Germinal center (tissue), 1 donor: ENCODE data around the gene CBLB.
"Not testable (repeated sequence)": the region's sequence is repeated elsewhere in the genome, so short reads cannot be mapped to it uniquely, and the experiment has no call there.

Experiments
- DNase-seq: peaks from one replicate; pipeline ENCODE4 v3.0.0; 2012; ENCODE audit warnings: mixed read lengths, low spot score

Gene CBLB

GRCh38 chr3:105785803-105786202 is 83.0 kb downstream of the CBLB start:
- no peak for DNase-seq

DNA sequence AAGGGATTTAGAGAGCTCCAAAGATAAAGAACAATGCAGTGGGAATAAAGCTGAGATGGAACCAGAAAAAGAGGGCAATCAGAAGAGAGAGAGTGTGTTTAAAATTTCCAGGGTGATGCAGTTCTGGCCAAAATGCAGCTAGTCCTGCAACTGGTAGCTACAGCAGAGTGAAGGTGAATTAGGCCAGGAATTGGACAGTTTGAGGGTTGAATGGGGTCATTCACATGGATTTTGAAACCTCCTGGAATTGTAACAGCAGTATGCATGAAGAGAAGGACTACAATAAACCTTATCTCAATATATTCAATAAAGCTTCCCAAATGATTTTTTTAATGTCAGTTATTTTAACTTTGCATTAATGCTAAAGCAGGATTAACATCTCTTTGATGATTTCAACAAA is 85.2 kb downstream of the CBLB start:
- no peak for DNase-seq

DNA sequence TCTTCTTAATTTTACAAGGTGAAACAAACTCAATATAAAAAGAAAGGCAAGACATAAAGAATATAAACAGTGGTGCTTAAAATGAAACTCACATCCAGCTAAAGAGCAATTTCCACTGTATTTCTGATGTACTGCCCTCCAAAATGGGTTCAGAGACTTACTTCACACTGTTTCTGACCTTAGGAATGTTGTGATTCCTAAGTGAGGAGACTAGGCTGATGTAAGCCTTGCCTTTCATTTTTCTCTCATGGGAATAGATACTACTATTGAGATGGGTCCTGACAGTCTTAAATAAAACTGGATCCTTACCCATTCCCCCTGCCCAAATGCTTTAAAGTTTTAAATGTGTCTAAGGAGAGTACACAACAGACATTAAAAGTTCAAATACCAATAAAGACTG is 86.9 kb downstream of the CBLB start:
- DNase-seq: no peak

- DNase-seq: no peak
Observed at GRCh38 chr3:105780107-105780506, 88.7 kb downstream of the CBLB start.

GRCh38 chr3:105775368-105775767 is 93.4 kb downstream of the CBLB start:
- no peak for DNase-seq

DNA sequence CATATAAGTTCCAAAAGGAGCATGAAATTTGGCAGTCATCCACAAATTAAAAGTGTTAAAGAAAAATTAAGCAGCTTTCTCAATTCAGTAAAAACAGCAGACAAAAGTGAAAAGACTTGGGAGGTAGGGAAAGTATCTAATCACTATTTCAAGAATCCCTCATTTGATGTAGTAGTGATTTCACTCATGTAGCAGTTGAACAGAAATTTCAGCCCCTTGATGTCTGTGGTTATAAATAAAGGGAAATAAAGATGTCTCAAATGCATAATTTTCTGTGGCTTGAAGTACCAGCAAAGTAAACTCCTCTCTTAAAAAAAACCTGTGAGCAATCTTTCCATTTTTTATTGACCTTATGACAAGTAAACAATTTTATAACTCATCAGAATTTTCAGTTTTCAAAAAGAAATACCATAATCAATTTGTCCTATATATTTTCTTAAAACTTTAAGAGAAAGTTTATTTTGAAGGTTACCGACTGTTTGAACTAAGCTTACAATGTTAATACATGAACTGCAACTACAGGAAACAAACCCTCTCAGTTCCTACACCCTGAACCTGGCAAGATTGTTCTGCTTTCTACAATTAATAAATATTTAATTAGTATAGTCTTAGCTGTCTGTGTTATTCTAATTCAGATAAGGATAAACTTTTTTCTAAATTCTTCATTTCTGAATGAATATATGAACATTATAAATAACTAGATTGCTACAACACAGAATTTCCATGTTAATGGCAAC is 94.2 kb downstream of the CBLB start:
- no peak for DNase-seq

GRCh38 chr3:105773291-105773690 is 95.5 kb downstream of the CBLB start:
- DNase-seq: no peak

DNA sequence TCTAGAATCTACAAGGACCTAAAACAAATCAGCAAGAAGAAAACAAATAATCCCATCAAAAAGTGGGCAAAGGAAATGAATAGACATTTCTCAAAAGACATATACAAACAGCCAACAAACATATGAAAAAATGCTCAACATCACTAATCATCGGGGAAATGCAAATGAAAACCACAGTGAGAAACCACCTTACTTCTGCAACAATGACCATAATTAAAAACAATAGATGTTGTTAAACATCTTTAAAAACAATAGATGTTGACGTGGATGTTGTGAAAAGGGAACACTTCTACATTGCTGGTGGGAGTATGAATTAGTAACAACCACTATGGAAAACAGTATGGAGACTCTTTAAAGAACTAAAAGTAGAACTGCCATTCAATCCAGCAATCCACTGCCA is 96.2 kb downstream of the CBLB start:
- no peak for DNase-seq

- no peak for DNase-seq
Observed at GRCh38 chr3:105771392-105771791, 97.4 kb downstream of the CBLB start.

DNA sequence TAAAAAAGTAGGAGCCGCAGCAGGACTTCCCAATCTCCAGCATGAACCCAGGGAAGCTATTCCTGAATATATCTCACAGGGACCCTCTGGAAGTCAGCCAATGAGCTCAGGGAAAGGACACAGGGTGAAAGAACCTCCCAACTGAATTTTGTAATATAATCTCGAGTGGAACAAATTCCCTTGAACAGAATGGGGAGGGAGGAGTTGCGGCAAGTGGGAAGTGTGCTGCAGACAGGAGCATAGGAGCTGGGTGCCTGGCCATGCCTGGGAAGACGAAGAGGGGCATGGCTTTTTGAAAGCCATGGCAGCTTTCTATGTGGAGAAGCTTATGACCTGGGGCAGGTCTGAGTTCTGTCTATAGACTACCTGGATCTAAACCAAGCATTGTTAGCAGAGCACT is 98.4 kb downstream of the CBLB start:
- no peak for DNase-seq

DNA sequence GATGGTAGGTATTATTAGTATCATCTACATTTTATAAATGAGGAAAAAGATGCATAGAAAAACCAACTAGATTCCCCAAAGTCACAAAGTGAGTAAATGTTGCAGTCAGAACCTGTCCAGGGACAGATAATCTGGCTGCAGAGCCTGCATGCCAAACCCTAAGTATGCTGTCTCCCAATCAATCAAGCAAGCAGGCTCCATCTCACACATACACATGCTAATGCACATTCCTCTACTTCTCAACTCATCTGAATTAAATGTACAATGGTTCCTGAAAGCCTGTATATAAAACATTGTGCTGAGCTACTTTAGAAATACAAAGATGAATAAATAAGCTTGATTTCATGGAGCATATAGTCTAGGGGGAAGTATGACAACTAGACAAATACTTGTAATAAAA is 101.0 kb downstream of the CBLB start:
- no peak for DNase-seq

GRCh38 chr3:105767216-105767615 is 101.6 kb downstream of the CBLB start:
- no peak for DNase-seq

- no peak for DNase-seq
Observed at GRCh38 chr3:105765308-105765639, 103.5 kb downstream of the CBLB start.

DNA sequence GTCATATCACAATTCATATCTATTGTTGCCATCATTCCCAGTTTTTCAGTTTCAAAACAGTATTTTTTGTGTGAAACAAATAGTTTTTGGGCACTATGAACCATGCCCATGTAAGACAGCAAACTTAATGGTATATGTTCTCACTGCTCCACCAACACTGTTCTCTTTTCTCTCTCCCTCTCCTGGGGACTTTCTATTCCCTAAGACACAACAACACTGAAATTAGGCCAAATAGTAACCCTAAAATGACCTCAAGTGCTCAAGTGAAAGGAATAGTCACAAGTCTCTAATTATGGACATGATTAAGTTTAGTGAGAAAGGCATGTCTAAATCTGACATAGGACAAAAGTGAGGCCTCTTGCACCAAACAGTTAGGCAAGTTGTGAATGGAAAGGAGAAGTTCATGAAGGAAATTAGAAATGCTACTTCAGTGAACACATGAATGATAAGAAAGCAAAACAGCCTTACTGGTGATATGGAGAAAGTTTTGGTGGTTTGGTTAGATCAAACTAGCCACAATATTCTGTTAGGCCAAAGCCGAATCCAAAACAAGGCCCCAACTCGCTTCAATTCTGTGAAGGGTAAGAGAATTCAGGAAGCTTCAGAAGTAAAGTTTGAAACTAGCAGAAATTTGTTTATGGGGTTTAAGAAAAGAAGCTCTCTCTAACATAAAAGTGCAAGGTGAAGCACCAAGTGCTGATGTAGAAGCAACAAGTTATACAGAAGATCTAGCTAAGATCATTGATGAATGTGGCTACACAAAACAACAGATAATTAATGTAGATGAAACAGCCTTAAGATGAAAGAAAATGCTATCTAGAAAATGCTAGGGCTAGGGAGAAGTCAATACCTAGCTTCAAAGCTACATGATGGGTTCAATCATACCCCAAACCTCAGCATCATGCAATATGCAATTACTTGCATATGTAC is 104.2 kb downstream of the CBLB start:
- DNase-seq: no peak

DNA sequence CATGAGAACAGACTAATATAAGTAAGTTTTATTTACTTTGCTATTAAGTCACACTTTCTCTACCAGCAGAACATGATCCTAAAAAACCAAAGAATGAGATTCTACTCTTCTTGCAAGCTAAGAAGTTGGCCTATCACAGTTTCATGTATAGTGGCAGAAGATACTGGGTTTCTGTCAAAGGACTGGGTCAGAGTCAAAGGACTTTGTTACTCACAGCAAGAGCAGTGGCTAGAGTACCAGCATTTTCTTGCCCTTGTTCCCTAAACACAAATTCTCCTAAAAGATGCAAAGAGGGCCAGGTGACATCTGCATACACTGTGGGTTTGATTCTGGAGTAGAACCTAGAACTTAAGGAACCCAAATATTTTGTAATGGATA is 105.2 kb downstream of the CBLB start:
- DNase-seq: no peak

DNA sequence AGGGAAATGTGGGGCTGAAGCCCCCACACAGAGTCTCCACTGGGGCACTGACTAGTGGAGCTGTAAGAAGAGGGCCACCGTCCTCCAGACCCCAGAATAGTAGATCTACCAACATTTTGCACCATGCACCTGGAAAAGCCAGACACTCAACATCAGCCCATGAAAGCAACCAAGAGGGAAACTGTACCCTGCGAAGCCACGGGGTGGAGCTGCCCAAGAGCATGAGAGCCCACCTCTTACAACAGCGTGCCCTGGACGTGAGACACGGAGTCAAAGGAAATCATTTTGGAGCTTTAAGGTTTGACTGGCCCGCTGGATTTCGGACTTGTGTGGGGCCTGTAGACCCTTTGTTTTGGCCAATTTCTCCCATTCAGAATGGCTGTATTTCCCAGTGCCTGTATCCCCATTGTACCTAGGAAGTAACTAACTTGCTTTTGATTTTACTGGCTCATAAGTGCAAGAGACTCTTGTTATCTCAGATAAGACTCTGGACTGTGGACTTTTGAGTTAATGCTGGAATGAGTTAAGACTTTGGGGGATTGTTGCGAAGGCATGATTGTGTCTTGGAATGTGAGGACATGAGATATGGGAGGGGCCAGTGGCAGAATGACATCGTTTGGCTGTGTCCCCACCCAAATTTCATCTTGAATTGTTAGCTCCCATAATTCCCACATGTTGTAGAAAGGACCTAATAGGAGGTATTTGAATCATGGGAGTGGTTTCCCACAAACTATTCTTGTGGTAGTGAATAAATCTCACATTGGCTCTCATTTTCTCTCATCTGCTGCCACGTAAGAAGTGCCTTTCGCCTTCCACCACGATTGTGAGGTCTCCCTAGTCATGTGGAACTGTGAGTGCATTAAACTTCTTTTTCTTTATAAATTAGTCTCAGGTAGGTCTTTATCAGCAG is 105.8 kb downstream of the CBLB start:
- DNase-seq: no peak

GRCh38 chr3:105762214-105762613 is 106.6 kb downstream of the CBLB start:
- not testable (repeated sequence) for DNase-seq

- no peak for DNase-seq
Observed at GRCh38 chr3:105759442-105760078, 109.3 kb downstream of the CBLB start.

DNA sequence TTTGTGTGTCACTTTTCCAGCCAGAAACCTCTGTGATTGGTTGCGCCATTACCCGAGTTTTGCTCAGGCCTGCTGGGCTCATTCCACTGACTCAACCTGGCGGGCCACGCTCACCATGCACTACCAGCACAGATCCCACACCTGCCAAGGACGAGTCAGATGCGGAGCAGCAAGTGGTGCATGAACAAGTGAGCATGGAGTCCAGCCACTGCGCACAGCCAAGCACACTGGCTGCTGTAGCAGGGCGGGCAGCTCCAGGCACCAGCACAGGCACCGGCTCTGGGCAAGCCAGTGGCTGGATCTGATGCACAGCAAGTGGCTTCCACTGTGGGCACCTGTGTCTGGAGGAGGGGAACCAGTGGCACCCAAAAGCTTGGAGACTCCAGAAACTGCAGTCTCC is 110.4 kb downstream of the CBLB start:
- DNase-seq: no peak

DNA sequence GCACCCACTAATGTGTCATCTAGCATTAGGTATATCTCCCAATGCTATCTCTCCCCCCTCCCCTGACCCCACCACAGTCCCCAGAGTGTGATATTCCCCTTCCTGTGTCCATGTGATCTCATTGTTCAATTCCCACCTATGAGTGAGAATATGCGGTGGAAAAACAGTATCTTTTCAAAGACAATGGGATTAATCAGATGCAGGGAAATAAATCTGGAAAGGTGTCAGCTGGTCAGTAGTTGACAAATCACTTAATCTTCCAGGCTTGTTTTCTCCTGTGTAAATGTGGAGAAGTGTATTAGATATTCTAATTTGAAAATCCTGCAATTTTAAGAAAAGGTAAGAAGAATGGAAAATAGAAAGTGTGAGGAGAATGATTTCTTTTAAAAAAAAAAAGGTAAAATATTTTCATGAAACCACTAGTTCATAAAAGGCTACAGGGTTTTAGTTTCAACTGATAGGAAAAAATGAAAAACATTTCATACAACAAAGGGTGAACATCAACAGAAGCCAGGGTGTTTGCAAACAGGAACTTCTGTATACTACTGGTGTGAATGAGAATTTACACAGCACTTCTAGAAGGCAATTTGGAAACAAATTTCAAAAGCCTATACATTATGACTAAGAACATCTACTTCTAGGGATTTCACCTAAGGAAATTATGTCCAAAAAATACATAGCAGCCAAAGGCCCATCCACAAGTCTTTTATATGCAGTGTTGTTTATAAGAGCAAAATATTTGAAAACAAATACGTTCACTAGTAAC is 113.5 kb downstream of the CBLB start:
- no peak for DNase-seq

GRCh38 chr3:105752791-105753415 is 115.9 kb downstream of the CBLB start:
- DNase-seq: no peak
